Measurements from ENCODE around the gene OSTC.

GRCh38 chr4:108649863-108650211, 562 bp upstream of the OSTC start:
- no peak for TF ChIP-seq CTCF (IDR thresholded peaks at IDR 0.05; ENCODE audit: low read depth, low read length, poor library complexity, severe bottlenecking)
- no peak for TF ChIP-seq EZH2phosphoT487 (IDR thresholded peaks at IDR 0.05; ENCODE audit: borderline replicate concordance, low read length)

Data from DOHH2 (cell line).